Astrocyte of the cerebellum (primary cell): ENCODE data around the gene ENTPD7.
A peak's percentile ranks its signal among the peaks of the same experiment; 100 is the strongest.

ENCODE experiments used
- DNase-seq: peaks from one replicate; pipeline ENCODE4 v3.0.0-alpha.2; 2011; ENCODE audit warnings: low read depth
- H3K4me3 ChIP-seq: 2 replicates; pipeline ENCODE4 v1.5.1; 2011; ENCODE audit warnings: mild to moderate bottlenecking, low read depth, low read length, moderate library complexity
- in situ Hi-C: cut with HindIII; loops from 2 replicates; pipeline ENCODE4 v1.10.0; 2017; ENCODE audit warnings: low sequenced_read_pairs
- TF ChIP-seq, protein P1 (sequence below): IDR thresholded peaks from 2 replicates; pipeline ENCODE4 v1.5.1; 2012; ENCODE audit warnings: low read length, low read depth, moderate library complexity, mild to moderate bottlenecking; ENCODE audit errors: missing control alignments

ENTPD7 gene

DNA sequence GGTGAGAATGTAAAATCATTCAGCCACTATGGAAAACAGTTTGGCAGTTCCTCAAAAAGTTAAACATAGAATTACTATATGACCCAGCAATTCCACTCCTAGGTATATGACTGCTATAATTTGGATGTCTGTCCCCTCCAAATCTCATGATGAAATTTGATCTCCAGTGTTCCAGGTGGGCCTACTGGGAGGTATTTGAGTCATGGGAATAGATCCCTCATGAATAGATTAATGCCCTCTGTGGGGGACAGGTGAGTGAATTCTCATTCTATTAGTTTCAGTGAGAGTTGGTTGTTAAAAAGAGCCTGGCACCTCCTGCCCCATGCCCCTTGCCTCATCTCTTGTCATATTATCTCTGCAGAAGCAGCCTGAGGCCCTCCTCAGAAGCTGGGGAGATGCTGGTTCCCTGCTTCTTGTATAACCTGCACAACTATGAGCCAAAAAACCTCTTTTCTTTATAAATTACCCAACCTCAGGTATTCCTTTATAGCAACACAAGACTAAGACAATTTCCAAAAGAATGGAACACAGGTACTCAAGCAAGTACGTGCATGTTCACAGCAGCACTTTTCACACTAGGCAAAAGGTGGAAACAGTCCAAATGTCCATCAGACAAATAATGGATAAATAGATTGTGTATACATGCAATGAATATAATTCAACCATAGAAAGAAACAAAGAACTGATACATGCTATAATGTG, 30.2 kb upstream of the ENTPD7 start:
- no peak overlapping the region for H3K4me3 ChIP-seq
- no peak for DNase-seq
- in situ Hi-C loops, result no loop called here
- TF ChIP-seq, protein P1, sequence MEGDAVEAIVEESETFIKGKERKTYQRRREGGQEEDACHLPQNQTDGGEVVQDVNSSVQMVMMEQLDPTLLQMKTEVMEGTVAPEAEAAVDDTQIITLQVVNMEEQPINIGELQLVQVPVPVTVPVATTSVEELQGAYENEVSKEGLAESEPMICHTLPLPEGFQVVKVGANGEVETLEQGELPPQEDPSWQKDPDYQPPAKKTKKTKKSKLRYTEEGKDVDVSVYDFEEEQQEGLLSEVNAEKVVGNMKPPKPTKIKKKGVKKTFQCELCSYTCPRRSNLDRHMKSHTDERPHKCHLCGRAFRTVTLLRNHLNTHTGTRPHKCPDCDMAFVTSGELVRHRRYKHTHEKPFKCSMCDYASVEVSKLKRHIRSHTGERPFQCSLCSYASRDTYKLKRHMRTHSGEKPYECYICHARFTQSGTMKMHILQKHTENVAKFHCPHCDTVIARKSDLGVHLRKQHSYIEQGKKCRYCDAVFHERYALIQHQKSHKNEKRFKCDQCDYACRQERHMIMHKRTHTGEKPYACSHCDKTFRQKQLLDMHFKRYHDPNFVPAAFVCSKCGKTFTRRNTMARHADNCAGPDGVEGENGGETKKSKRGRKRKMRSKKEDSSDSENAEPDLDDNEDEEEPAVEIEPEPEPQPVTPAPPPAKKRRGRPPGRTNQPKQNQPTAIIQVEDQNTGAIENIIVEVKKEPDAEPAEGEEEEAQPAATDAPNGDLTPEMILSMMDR, result no peak

DNA sequence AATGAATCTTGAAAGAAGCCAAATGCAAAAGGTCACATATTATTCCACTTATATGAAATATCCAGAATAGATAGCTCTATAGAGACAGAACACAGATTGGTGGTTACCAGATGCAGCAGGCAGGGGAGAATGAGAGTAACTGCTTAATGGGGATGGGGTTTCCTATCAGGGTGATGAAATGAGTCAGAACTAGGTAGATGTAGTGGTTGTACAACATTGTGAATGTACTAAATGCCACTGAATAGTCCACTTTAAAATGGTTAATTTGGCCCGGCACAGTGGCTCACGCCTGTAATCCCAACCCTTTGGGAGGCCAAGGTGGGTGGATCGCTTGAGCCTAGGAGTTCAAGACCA, 29.7 kb upstream of the ENTPD7 start:
- TF ChIP-seq, protein P1, result no peak
- DNase-seq, result no peak
- H3K4me3 ChIP-seq, result no peak overlapping the region
- in situ Hi-C loops, result no loop called here

DNA sequence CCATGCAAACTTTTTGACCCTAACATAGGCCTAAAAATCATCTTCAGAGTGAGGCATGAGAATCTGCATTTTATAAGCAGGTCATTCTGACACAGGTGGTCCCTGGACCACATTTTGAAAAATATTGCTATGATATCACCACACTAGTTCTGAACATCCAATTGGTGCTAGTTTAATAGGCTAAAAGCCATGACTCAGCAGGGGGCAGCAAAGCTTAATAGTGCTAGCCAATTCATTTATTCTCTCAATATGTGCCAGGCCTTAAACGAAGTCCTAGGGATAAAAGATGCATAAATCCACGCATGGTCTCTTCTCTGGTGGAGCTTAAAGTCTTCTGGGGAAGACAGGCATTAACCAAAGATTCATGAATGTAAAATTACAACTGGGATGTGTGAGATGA, 28.9 kb upstream of the ENTPD7 start:
- in situ Hi-C loops, result loop anchor here (5.0 kb wide), 1 partner anchor 82 kb away; no protein-coding TSS in a partner anchor
- TF ChIP-seq, protein P1, result no peak
- DNase-seq, result peak; percentile 16
- H3K4me3 ChIP-seq, result no peak overlapping the region

DNA sequence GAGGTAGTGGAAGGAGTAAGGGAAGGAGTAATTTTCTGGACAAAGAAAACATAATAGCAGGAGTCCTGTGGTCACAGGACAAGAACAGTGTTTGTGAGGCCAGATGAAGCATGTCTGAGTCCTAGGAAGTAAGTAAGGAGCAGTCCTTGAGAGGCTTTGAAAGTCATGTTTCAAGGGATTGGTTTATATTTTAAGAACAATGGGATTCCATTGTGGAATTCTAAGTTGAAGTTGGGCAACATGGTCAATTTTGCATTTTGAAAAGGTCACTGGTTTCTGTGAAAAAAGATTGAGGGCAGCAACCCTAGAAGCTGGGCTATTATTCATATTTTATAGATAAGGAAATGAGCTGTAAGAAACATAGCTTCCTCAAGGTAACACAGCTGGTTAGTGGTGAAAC, 28.3 kb upstream of the ENTPD7 start:
- DNase-seq, result no peak
- in situ Hi-C loops, result loop anchor here (5.0 kb wide), 1 partner anchor 81 kb away; no protein-coding TSS in a partner anchor
- TF ChIP-seq, protein P1, result no peak
- H3K4me3 ChIP-seq, result no peak overlapping the region

DNA sequence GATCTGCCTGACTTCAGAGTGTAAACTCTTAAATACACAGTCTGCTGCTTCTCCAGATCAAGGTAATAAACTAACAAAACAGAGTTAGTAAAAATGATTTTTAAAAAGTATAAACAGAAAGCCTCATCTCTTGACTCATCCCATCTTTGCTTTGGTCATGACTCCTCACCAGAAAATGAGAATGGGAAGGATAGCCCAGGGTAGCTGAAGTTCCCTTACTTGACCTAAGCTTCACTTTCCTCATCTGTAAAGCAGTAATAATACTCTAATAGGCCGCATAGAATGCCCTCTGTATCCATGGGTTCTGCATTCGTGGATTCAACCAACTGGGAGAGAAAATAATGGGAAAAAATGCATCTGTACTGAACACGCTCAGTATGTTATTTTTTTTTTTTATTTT, 27.8 kb upstream of the ENTPD7 start:
- no peak overlapping the region for H3K4me3 ChIP-seq
- no peak for DNase-seq
- in situ Hi-C loops, result loop anchor here (5.0 kb wide), 1 partner anchor 81 kb away; no protein-coding TSS in a partner anchor
- TF ChIP-seq, protein P1, result no peak

DNA sequence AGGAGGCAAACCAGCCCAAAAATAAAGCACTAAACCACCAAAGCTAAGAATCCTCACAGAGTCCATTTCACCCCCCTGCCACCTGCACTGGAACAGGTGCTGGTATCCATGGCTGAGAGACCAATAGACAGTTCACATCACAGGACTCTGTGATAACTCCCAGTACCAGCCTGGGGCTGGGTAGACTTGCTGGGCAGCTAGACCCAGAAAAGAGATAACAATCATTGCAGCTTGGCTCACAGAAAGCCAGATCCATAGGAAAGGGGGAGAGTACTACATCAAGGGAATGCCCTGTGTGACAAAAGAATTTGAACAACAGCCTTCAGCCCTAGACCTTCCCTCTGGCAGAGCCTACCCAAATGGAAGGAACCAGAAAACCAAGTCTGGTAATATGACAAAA, 25.5 kb upstream of the ENTPD7 start:
- TF ChIP-seq, protein P1, result no peak
- in situ Hi-C loops, result loop anchor here (5.0 kb wide), 1 partner anchor 78 kb away; no protein-coding TSS in a partner anchor
- DNase-seq, result no peak
- H3K4me3 ChIP-seq, result no peak overlapping the region
